HCT116 (cell line): ENCODE measurements around the gene TANGO6. TPM values are rescaled to one million over a fixed set of nuclear protein-coding genes. Genes with fewer than 3 reads are reported as not detected.

ENCODE experiments used
- ATAC-seq: fragments of 200-7000 bp; cut with Tn5 transposase; 2 replicates; pipeline ENCODE4 v1.9.1; 2020; ENCODE audit warnings: mild to moderate bottlenecking, moderate library complexity
- BruUV-seq: library from RNA; stranded (reverse); fragments of 400-500 nt; replicated peaks from 2 replicates; lab custom pipeline; 2021; lab: Mats Ljungman, UMichigan
- CTCF ChIA-PET: fragments of 300-600 bp; sonication (Branson Sonifier 250); formaldehyde crosslinking; loops from one replicate; lab custom pipeline; 2021; ENCODE audit warnings: antibody characterized with exemption; lab: Charles Lee
- POLR2A ChIA-PET: fragments of 300-600, 350-600 bp; sonication (Branson Sonifier 250); formaldehyde crosslinking; loops from one replicate; lab custom pipeline; 2021; ENCODE audit warnings: antibody characterized with exemption; lab: Charles Lee
- RAD21 ChIA-PET, 2 experiments: fragments of 300-600 bp; sonication (Branson Sonifier 250); formaldehyde crosslinking; loops; one replicate each; lab custom pipeline; 2023; ENCODE audit warnings: low total read pairs in 2 of 2; ENCODE audit not compliant: uncharacterized antibody in 2 of 2, unreplicated experiment in 2 of 2, low non-redundant PET in 1 of 2; lab: Charles Lee
- DNase-seq: peaks from one replicate; pipeline ENCODE4 v3.0.0-alpha.2; 2010; ENCODE audit warnings: low read depth, low spot score
- H2AFZ ChIP-seq: fragments of 200-600 bp; shearing (Covaris generic), sonication (generic); 2 replicates; pipeline ENCODE4 v1.6.1; 2017; ENCODE audit warnings: low read depth, mixed run types, mixed read lengths, antibody characterized with exemption, low read length; ENCODE audit not compliant: poor library complexity, severe bottlenecking
- H3K27ac ChIP-seq: 2 replicates; pipeline ENCODE4 v1.5.1; 2012; ENCODE audit warnings: low read depth, low read length
- H3K27me3 ChIP-seq: fragments of 200-600 bp; sonication (generic); 2 replicates; pipeline ENCODE4 v1.6.1; 2016; ENCODE audit warnings: mixed run types, low read length, mixed read lengths; ENCODE audit not compliant: insufficient read depth
- H3K36me3 ChIP-seq, 2 experiments: fragments of 200-500 bp in 1 of 2; fragments of 200-600 bp in 1 of 2; sonication (Bioruptor generic) in 1 of 2; sonication (generic) in 1 of 2; 2 replicates each; pipeline versions ENCODE4 v1.5.1 to v1.6.1; 2014 to 2016; ENCODE audit warnings: low read length in 2 of 2, inconsistent platforms in 1 of 2, mixed read lengths in 1 of 2, mixed run types in 1 of 2; ENCODE audit not compliant: insufficient read depth in 2 of 2, control insufficient read depth in 1 of 2
- H3K4me1 ChIP-seq, 2 experiments: fragments of 200-600 bp in 1 of 2; sonication (generic) in 1 of 2; 2 replicates each; pipeline versions ENCODE4 v1.5.1 to v1.6.1; 2012 to 2017; ENCODE audit warnings: low read length in 2 of 2, inconsistent platforms in 1 of 2, mild to moderate bottlenecking in 1 of 2, mixed read lengths in 1 of 2, mixed run types in 1 of 2, moderate library complexity in 1 of 2; ENCODE audit not compliant: insufficient read depth in 2 of 2, control insufficient read depth in 1 of 2
- H3K4me2 ChIP-seq: fragments of 200-600 bp; sonication (generic); 2 replicates; pipeline ENCODE4 v1.6.1; 2017; ENCODE audit warnings: mixed run types, low read length, mixed read lengths
- H3K4me3 ChIP-seq, 2 experiments: fragments of 200-600 bp in 1 of 2; sonication (generic) in 1 of 2; replicated peaks in 1 of 2; 2 replicates each; pipeline ENCODE4 v1.5.1; 2011 to 2016; ENCODE audit warnings: low read length in 2 of 2, control low read depth in 1 of 2, low read depth in 1 of 2, mild to moderate bottlenecking in 1 of 2, mixed read lengths in 1 of 2, mixed run types in 1 of 2
- H3K79me2 ChIP-seq: fragments of 200-600 bp; sonication (generic); 2 replicates; pipeline ENCODE4 v1.6.1; 2017; ENCODE audit warnings: mild to moderate bottlenecking, mixed run types, low read length, moderate library complexity, mixed read lengths; ENCODE audit not compliant: insufficient read depth
- H3K9ac ChIP-seq: fragments of 200-600 bp; sonication (generic); 2 replicates; pipeline ENCODE4 v1.6.1; 2016; ENCODE audit warnings: low read length, mixed read lengths
- H3K9me2 ChIP-seq: fragments of 200-600 bp; sonication (generic), shearing (Covaris generic); 2 replicates; pipeline ENCODE4 v1.6.1; 2017; ENCODE audit warnings: mixed run types, mild to moderate bottlenecking, moderate library complexity; ENCODE audit not compliant: insufficient read depth
- H3K9me3 ChIP-seq, 2 experiments: fragments of 200-500 bp in 1 of 2; fragments of 200-600 bp in 1 of 2; sonication (Bioruptor generic) in 1 of 2; sonication (generic) in 1 of 2; 2 replicates each; pipeline ENCODE4 v1.6.1; 2014 to 2017; ENCODE audit warnings: low read length in 2 of 2, mixed read lengths in 2 of 2, inconsistent platforms in 1 of 2, low read depth in 1 of 2, mild to moderate bottlenecking in 1 of 2, mixed run types in 1 of 2, moderate library complexity in 1 of 2; ENCODE audit not compliant: control insufficient read depth in 1 of 2, insufficient read depth in 1 of 2
- H4K20me1 ChIP-seq: fragments of 200-600 bp; sonication (generic), shearing (Covaris generic); 2 replicates; pipeline ENCODE4 v1.6.1; 2017; ENCODE audit warnings: mixed run types, mild to moderate bottlenecking, moderate library complexity; ENCODE audit not compliant: insufficient read depth
- CBX3 ChIP-seq: IDR thresholded peaks from 2 replicates; pipeline ENCODE4 v1.6.1; 2012; ENCODE audit warnings: low read depth
- CEBPB ChIP-seq: IDR thresholded peaks from 2 replicates; pipeline ENCODE4 v1.6.1; 2012; ENCODE audit warnings: low read depth
- EGR1 ChIP-seq: IDR thresholded peaks from 2 replicates; pipeline ENCODE4 v1.6.1; 2012; ENCODE audit warnings: low read depth
- ELF1 ChIP-seq: IDR thresholded peaks from 2 replicates; pipeline ENCODE4 v1.6.1; 2012; ENCODE audit warnings: low read depth, borderline replicate concordance
- EZH2 ChIP-seq: fragments of 200-600 bp; sonication (generic); IDR thresholded peaks from 2 replicates; pipeline ENCODE4 v1.6.1; 2017; ENCODE audit warnings: antibody characterized with exemption, mixed run types
- EZH2phosphoT487 ChIP-seq: fragments of 200-600 bp; IDR thresholded peaks from 2 replicates; pipeline ENCODE4 v1.6.1; 2018; ENCODE audit warnings: antibody characterized with exemption, borderline replicate concordance
- FOSL1 ChIP-seq: IDR thresholded peaks from 2 replicates; pipeline ENCODE4 v1.6.1; 2012; ENCODE audit warnings: low read depth
- JUND ChIP-seq: IDR thresholded peaks from 2 replicates; pipeline ENCODE4 v1.6.1; 2012
- POLR2A ChIP-seq: IDR thresholded peaks from 2 replicates; pipeline ENCODE4 v1.7.0; 2011; ENCODE audit warnings: borderline replicate concordance; ENCODE audit not compliant: insufficient read depth, insufficient read length; ENCODE audit errors: extremely low read depth
- POLR2AphosphoS5 ChIP-seq: IDR thresholded peaks from 2 replicates; pipeline ENCODE4 v1.6.1; 2011; ENCODE audit warnings: mild to moderate bottlenecking, low read depth, low read length, moderate library complexity
- RAD21 ChIP-seq: IDR thresholded peaks from 2 replicates; pipeline ENCODE4 v1.6.1; 2012; ENCODE audit warnings: low read depth, mild to moderate bottlenecking
- SIN3A ChIP-seq: IDR thresholded peaks from 2 replicates; pipeline ENCODE4 v1.6.1; 2012; ENCODE audit warnings: low read depth
- SP1 ChIP-seq: IDR thresholded peaks from 2 replicates; pipeline ENCODE4 v1.6.1; 2012; ENCODE audit warnings: low read depth
- SRF ChIP-seq: IDR thresholded peaks from 2 replicates; pipeline ENCODE4 v1.6.1; 2012; ENCODE audit warnings: low read depth
- TCF7L2 ChIP-seq: IDR thresholded peaks from 2 replicates; pipeline ENCODE4 v1.7.0; 2011; ENCODE audit warnings: borderline replicate concordance, inconsistent platforms; ENCODE audit not compliant: insufficient read depth, insufficient read length; ENCODE audit errors: extremely low read depth
- YY1 ChIP-seq: IDR thresholded peaks from 2 replicates; pipeline ENCODE4 v1.6.1; 2011; ENCODE audit warnings: low read length, low read depth, moderate library complexity, mild to moderate bottlenecking; ENCODE audit not compliant: insufficient replicate concordance; ENCODE audit errors: extremely low read depth
- ZFX ChIP-seq: fragments of 450-650 bp; IDR thresholded peaks from 2 replicates; pipeline ENCODE4 v1.6.1; 2017
- ZNF274 ChIP-seq: fragments of 200-500 bp; sonication (Bioruptor generic); IDR thresholded peaks from 2 replicates; pipeline ENCODE4 v1.6.1; 2014; ENCODE audit warnings: mild to moderate bottlenecking, low read depth, low read length, inconsistent platforms
- intact Hi-C: fragments of 100-400 bp; cut with micrococcal nuclease; formaldehyde crosslinking; loops from 2 replicates; pipeline ENCODE4 v1.10.0; 2022
- total RNA-seq: library from RNA; stranded (reverse); gene quantifications from one replicate; pipeline ENCODE4 v1.2.1, GENCODE V29; 2021; ENCODE audit not compliant: unreplicated experiment
- TF ChIP-seq, protein P1 (sequence below): IDR thresholded peaks from 2 replicates; pipeline ENCODE4 v1.6.1; 2012
- TF ChIP-seq, protein P2 (sequence below): IDR thresholded peaks from 2 replicates; pipeline ENCODE4 v1.6.1; 2012; ENCODE audit warnings: low read depth
- TF ChIP-seq, protein P3 (sequence below): IDR thresholded peaks from 2 replicates; pipeline ENCODE4 v1.6.1; 2012
- TF ChIP-seq, protein P4 (sequence below), 3 experiments: fragments of 200-600 bp in 1 of 3; sonication (generic) in 1 of 3; IDR thresholded peaks in 2 of 3; conservative IDR thresholded peaks in 1 of 3; 2 replicates each; pipeline ENCODE4 v1.5.1; 2012 to 2017; ENCODE audit warnings: low read depth in 2 of 3, low read length in 2 of 3, antibody characterized with exemption in 1 of 3, borderline replicate concordance in 1 of 3, control low read depth in 1 of 3, mild to moderate bottlenecking in 1 of 3, mixed read lengths in 1 of 3, mixed run types in 1 of 3, moderate library complexity in 1 of 3; ENCODE audit not compliant: insufficient read depth in 1 of 3

The TANGO6 gene
- total RNA-seq, 1 experiment from 2014 or later = 16.4 TPM

DNA sequence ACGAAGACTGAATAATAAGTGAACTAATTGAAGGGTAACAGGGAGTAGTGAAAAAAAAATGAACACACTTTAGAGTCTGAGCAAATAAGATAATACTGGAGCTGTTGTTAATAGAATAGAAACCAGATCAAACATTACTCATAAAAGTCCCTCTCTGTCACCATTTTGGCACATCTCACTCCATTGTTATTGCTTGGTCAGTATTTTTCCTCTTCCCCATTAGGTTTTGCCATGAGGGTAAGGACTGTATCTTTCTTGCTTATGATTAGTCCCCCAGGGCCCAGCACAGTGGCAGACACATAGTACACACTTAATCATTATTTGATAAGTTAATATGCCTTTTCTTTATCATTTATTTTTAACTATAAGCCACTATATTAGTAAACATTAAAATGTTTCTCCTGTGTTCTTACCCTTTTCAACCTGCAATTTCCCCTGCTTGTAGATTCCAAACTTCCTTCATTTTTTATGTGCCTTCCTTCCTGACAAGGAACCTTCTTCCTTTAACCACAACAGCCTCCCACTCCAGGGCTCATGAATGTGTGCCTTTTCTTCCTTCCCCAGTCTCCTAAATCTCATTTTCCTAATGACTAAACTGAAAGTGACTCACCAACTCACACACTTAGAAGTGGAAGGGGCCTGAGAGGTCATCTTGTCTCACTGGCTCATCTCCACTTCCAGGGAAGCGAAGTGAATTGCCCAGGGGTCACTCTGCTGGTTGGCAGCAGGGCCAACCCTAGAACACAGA, 173.9 kb downstream of the TANGO6 start:
- Histone ChIP-seq H3K79me2 (no peaks in the 10 kb centered on the region), H3K4me2 (peak overlapping the region; percentile 60), H2AFZ (no peak overlapping the region), H3K27ac (peak overlapping the region; percentile 84), H3K4me1 (peaks cover 17 to 39% of the 10 kb centered on the region in 2 experiments), H4K20me1 (no peaks in the 10 kb centered on the region), H3K9ac (peak overlapping the region; percentile 39), H3K9me3 (no peaks in the 10 kb centered on the region), H3K4me3 (peak overlapping the region in 1 of 2 experiments; percentile 10; a peak in 2 of 4 replicates), H3K27me3 (no peaks in the 10 kb centered on the region), H3K9me2 (no peaks in the 10 kb centered on the region), H3K36me3 (no peaks in the 10 kb centered on the region)
- ChIA-PET POLR2A (interaction anchor here (0.7 to 1.0 kb wide), 3 partner anchors 17 to 97 kb away, joined by 3 to 4 read pairs (median 4); partner anchors contain the start of gene HAS3), CTCF (interaction anchor here (1.6 kb wide), 1 partner anchor 89 kb away, joined by 4 read pairs; no protein-coding TSS in a partner anchor), RAD21 (no interaction called here)
- peak; percentile 94 for ATAC-seq
- intact Hi-C loops = no loop called here
- BruUV-seq = TSS peak; percentile 83
- peak; percentile 82 for DNase-seq
- TF ChIP-seq ZFX (no peak), YY1 (peak; percentile 50), SP1 (peak; percentile 93), TCF7L2 (no peak), POLR2A (no peak), POLR2AphosphoS5 (peak; percentile 43; the same call in 1 of the 2 replicates), ZNF274 (no peak), EGR1 (peak; percentile 69), FOSL1 (peak; percentile 94), SIN3A (peak; percentile 60; the same call in 1 of the 2 replicates), SRF (peak; percentile 55; the same call in 1 of the 2 replicates), JUND (peak; percentile 94), EZH2 (no peak), CEBPB (peak; percentile 81), CBX3 (peak; percentile 98), ELF1 (no peak), EZH2phosphoT487 (no peak), RAD21 (peak; percentile 48)
- TF ChIP-seq, protein P1, sequence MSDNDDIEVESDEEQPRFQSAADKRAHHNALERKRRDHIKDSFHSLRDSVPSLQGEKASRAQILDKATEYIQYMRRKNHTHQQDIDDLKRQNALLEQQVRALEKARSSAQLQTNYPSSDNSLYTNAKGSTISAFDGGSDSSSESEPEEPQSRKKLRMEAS = peak; percentile 65; the same call in 1 of the 2 replicates
- TF ChIP-seq, protein P2, sequence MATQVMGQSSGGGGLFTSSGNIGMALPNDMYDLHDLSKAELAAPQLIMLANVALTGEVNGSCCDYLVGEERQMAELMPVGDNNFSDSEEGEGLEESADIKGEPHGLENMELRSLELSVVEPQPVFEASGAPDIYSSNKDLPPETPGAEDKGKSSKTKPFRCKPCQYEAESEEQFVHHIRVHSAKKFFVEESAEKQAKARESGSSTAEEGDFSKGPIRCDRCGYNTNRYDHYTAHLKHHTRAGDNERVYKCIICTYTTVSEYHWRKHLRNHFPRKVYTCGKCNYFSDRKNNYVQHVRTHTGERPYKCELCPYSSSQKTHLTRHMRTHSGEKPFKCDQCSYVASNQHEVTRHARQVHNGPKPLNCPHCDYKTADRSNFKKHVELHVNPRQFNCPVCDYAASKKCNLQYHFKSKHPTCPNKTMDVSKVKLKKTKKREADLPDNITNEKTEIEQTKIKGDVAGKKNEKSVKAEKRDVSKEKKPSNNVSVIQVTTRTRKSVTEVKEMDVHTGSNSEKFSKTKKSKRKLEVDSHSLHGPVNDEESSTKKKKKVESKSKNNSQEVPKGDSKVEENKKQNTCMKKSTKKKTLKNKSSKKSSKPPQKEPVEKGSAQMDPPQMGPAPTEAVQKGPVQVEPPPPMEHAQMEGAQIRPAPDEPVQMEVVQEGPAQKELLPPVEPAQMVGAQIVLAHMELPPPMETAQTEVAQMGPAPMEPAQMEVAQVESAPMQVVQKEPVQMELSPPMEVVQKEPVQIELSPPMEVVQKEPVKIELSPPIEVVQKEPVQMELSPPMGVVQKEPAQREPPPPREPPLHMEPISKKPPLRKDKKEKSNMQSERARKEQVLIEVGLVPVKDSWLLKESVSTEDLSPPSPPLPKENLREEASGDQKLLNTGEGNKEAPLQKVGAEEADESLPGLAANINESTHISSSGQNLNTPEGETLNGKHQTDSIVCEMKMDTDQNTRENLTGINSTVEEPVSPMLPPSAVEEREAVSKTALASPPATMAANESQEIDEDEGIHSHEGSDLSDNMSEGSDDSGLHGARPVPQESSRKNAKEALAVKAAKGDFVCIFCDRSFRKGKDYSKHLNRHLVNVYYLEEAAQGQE = no peak
- TF ChIP-seq, protein P3, sequence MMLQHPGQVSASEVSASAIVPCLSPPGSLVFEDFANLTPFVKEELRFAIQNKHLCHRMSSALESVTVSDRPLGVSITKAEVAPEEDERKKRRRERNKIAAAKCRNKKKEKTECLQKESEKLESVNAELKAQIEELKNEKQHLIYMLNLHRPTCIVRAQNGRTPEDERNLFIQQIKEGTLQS = no peak; the same call in 1 of the 2 replicates
- TF ChIP-seq, protein P4, sequence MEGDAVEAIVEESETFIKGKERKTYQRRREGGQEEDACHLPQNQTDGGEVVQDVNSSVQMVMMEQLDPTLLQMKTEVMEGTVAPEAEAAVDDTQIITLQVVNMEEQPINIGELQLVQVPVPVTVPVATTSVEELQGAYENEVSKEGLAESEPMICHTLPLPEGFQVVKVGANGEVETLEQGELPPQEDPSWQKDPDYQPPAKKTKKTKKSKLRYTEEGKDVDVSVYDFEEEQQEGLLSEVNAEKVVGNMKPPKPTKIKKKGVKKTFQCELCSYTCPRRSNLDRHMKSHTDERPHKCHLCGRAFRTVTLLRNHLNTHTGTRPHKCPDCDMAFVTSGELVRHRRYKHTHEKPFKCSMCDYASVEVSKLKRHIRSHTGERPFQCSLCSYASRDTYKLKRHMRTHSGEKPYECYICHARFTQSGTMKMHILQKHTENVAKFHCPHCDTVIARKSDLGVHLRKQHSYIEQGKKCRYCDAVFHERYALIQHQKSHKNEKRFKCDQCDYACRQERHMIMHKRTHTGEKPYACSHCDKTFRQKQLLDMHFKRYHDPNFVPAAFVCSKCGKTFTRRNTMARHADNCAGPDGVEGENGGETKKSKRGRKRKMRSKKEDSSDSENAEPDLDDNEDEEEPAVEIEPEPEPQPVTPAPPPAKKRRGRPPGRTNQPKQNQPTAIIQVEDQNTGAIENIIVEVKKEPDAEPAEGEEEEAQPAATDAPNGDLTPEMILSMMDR (IDR thresholded peaks at IDR 0.05 in 2 of 3, conservative IDR thresholded peaks at IDR 0.05 in 1 of 3; ENCODE audit: borderline replicate concordance in 1 of 3, insufficient read depth in 1 of 3, low read depth in 2 of 3, low read length in 2 of 3) = no peak
